Liver (tissue), 3 donors: ENCODE data around the gene BMP7.

ENCODE experiments used
- EGR1 ChIP-seq, 2 donors: IDR thresholded peaks; 2 replicates each; pipeline ENCODE4 v1.6.1; 2016 to 2018; ENCODE audit warnings: antibody characterized with exemption in 2 of 2, low read depth in 2 of 2
- JUND ChIP-seq, 2 donors: IDR thresholded peaks; 2 replicates each; pipeline ENCODE4 v1.6.1; 2016; ENCODE audit warnings: antibody characterized with exemption in 2 of 2
- RAD21 ChIP-seq, 2 donors: IDR thresholded peaks; 2 replicates each; pipeline ENCODE4 v1.6.1; 2016; ENCODE audit warnings: antibody characterized with exemption in 2 of 2, mild to moderate bottlenecking in 2 of 2
- RXRA ChIP-seq, 2 donors: IDR thresholded peaks; 2 replicates each; pipeline ENCODE4 v1.6.1; 2017 to 2018; ENCODE audit warnings: antibody characterized with exemption in 2 of 2, mild to moderate bottlenecking in 1 of 2
- SP1 ChIP-seq: IDR thresholded peaks from 2 replicates; pipeline ENCODE4 v1.6.1; 2018; ENCODE audit warnings: antibody characterized with exemption, mild to moderate bottlenecking
- TAF1 ChIP-seq: conservative IDR thresholded peaks from 2 replicates; pipeline ENCODE4 v1.6.1; 2016; ENCODE audit warnings: antibody characterized with exemption, mild to moderate bottlenecking
- YY1 ChIP-seq: IDR thresholded peaks from 2 replicates; pipeline ENCODE4 v1.6.1; 2016; ENCODE audit warnings: antibody characterized with exemption, mild to moderate bottlenecking
- TF ChIP-seq, protein P1 (sequence below): fragments of 150-350 bp; IDR thresholded peaks from 2 replicates; pipeline ENCODE4 v1.5.1; 2017; ENCODE audit warnings: improper control_type of control experiment, low read depth, low read length; ENCODE audit not compliant: missing input control
- TF ChIP-seq, protein P2 (sequence below): IDR thresholded peaks from 2 replicates; pipeline ENCODE4 v1.6.1; 2016; ENCODE audit warnings: antibody characterized with exemption
- TF ChIP-seq, protein P3 (sequence below): IDR thresholded peaks from 2 replicates; pipeline ENCODE4 v1.6.1; 2016; ENCODE audit warnings: antibody characterized with exemption, mild to moderate bottlenecking
- TF ChIP-seq, protein P4 (sequence below): IDR thresholded peaks from 2 replicates; pipeline ENCODE4 v1.6.1; 2016; ENCODE audit warnings: antibody characterized with exemption
- donor health status: healthy.
- donor health status: healthy.

DNA sequence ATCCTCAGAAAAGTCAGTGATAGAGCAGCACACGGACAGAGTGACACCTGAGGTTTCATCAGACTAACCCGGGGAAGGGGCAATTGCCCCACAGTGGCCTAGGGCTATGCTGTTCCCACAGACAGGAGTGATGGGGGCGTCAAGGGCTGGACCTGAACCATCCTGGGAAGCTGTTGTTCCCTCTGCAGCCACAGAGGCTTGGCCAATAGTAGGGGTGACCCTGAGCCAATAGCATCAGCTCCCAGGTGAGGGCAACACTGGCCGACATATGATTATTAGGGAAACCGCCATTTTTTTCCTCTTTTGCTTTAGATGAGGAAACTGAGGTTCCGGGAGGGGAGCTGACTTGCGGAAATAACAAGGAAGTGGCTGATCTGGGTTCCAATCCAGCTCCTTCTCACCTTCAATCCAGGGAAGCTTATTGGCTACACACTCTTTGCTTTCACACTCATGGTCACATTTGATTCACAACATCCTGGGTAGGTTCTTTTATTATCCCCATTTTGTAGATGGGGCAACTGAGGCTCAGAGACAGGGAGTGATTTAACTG lies 126.0 kb downstream of the BMP7 start:
- TF ChIP-seq, protein P1, sequence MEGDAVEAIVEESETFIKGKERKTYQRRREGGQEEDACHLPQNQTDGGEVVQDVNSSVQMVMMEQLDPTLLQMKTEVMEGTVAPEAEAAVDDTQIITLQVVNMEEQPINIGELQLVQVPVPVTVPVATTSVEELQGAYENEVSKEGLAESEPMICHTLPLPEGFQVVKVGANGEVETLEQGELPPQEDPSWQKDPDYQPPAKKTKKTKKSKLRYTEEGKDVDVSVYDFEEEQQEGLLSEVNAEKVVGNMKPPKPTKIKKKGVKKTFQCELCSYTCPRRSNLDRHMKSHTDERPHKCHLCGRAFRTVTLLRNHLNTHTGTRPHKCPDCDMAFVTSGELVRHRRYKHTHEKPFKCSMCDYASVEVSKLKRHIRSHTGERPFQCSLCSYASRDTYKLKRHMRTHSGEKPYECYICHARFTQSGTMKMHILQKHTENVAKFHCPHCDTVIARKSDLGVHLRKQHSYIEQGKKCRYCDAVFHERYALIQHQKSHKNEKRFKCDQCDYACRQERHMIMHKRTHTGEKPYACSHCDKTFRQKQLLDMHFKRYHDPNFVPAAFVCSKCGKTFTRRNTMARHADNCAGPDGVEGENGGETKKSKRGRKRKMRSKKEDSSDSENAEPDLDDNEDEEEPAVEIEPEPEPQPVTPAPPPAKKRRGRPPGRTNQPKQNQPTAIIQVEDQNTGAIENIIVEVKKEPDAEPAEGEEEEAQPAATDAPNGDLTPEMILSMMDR, result no peak
- TF ChIP-seq RAD21 (IDR thresholded peaks at IDR 0.05) (no peak), EGR1 (IDR thresholded peaks at IDR 0.05; ENCODE audit: low read depth in 2 of 2) (no peak), TAF1 (no peak), YY1 (no peak), RXRA (IDR thresholded peaks at IDR 0.05) (no peak), JUND (IDR thresholded peaks at IDR 0.05) (no peak), SP1 (no peak)
- TF ChIP-seq, protein P2, sequence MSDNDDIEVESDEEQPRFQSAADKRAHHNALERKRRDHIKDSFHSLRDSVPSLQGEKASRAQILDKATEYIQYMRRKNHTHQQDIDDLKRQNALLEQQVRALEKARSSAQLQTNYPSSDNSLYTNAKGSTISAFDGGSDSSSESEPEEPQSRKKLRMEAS, result no peak
- TF ChIP-seq, protein P3, sequence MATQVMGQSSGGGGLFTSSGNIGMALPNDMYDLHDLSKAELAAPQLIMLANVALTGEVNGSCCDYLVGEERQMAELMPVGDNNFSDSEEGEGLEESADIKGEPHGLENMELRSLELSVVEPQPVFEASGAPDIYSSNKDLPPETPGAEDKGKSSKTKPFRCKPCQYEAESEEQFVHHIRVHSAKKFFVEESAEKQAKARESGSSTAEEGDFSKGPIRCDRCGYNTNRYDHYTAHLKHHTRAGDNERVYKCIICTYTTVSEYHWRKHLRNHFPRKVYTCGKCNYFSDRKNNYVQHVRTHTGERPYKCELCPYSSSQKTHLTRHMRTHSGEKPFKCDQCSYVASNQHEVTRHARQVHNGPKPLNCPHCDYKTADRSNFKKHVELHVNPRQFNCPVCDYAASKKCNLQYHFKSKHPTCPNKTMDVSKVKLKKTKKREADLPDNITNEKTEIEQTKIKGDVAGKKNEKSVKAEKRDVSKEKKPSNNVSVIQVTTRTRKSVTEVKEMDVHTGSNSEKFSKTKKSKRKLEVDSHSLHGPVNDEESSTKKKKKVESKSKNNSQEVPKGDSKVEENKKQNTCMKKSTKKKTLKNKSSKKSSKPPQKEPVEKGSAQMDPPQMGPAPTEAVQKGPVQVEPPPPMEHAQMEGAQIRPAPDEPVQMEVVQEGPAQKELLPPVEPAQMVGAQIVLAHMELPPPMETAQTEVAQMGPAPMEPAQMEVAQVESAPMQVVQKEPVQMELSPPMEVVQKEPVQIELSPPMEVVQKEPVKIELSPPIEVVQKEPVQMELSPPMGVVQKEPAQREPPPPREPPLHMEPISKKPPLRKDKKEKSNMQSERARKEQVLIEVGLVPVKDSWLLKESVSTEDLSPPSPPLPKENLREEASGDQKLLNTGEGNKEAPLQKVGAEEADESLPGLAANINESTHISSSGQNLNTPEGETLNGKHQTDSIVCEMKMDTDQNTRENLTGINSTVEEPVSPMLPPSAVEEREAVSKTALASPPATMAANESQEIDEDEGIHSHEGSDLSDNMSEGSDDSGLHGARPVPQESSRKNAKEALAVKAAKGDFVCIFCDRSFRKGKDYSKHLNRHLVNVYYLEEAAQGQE, result no peak
- TF ChIP-seq, protein P4, sequence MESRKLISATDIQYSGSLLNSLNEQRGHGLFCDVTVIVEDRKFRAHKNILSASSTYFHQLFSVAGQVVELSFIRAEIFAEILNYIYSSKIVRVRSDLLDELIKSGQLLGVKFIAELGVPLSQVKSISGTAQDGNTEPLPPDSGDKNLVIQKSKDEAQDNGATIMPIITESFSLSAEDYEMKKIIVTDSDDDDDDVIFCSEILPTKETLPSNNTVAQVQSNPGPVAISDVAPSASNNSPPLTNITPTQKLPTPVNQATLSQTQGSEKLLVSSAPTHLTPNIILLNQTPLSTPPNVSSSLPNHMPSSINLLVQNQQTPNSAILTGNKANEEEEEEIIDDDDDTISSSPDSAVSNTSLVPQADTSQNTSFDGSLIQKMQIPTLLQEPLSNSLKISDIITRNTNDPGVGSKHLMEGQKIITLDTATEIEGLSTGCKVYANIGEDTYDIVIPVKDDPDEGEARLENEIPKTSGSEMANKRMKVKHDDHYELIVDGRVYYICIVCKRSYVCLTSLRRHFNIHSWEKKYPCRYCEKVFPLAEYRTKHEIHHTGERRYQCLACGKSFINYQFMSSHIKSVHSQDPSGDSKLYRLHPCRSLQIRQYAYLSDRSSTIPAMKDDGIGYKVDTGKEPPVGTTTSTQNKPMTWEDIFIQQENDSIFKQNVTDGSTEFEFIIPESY, result no peak
